ENCODE data around the gene CDY2B. TPM values are rescaled to one million over a fixed set of nuclear protein-coding genes. Genes with fewer than 3 reads are reported as not detected.
"Not testable (repeated sequence)": the region's sequence is repeated elsewhere in the genome, so short reads cannot be mapped to it uniquely, and the experiment has no call there.

The CDY2B gene
- not detected for total RNA-seq

DNA sequence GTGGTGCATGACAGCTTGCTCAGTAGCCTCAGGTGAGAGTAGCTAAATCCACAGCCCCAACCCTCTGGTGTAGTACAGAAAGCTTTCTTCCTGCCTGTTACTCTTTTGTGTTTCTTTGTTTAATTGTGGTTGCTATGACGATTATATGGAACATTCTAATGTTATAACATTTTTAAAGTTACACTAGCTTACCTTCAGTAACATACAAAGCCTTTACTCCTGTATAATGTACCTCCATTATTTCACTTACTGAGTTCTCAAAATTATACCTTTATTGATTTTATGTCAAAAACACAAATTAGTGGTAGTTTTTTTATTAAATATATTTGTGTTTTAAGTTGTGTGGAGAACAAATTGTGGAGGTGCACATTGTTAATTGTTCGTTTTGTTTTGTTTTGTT is at the start of gene CDY2B:
TSS of gene CDY2B (minus strand) at position 101 of the 400 bp plus-strand sequence. CDS start 328 bp downstream, outside the sequence.
- not testable (repeated sequence) for DNase-seq

DNA sequence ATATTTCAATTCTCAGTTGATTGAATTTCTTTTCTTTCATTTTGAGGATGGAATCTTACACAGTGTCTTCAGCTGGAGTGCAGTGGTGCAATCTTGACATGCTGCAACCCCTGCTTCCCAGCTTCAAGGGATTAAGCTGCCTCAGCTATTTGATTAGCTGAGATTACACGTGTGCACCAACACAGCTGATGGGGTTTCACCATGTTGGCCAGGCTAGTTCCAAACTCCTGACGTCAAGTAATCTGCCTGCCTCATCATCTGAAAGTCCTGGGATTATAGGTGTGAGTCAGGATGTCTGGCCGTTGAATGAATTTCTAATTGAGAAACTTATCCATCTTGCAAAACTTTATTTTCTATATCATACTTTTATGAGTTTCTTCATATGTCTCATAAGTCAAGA is 28.0 kb upstream of the CDY2B start:
- DNase-seq = not testable (repeated sequence)

GRCh38 chrY:17907351-17907750 is 27.3 kb upstream of the CDY2B start:
- not testable (repeated sequence) for DNase-seq

GRCh38 chrY:17881697-17882096 is 1.7 kb upstream of the CDY2B start:
- DNase-seq = not testable (repeated sequence)

GRCh38 chrY:17876767-17877166 is 3.3 kb downstream of the CDY2B start:
- not testable (repeated sequence) for DNase-seq

DNA sequence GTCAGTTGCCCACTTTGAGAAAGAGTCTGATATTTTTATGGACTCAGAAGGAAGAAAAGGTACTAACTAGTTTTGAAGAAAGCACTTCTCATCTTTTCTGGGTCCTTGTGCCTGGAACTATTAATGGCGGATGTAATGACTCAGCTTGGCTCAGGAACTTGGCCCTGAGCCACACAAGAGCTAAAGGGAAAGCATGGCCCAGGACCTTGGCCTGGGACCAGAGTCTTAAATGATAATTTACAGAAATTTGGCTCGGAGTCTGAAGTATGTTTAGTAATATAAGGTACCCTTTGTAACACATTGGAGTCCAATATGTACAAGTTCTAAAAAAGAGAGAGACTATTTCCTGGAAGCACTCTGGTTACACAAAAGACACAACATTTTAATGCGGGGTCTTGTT is 4.6 kb downstream of the CDY2B start:
- DNase-seq = not testable (repeated sequence)

DNA sequence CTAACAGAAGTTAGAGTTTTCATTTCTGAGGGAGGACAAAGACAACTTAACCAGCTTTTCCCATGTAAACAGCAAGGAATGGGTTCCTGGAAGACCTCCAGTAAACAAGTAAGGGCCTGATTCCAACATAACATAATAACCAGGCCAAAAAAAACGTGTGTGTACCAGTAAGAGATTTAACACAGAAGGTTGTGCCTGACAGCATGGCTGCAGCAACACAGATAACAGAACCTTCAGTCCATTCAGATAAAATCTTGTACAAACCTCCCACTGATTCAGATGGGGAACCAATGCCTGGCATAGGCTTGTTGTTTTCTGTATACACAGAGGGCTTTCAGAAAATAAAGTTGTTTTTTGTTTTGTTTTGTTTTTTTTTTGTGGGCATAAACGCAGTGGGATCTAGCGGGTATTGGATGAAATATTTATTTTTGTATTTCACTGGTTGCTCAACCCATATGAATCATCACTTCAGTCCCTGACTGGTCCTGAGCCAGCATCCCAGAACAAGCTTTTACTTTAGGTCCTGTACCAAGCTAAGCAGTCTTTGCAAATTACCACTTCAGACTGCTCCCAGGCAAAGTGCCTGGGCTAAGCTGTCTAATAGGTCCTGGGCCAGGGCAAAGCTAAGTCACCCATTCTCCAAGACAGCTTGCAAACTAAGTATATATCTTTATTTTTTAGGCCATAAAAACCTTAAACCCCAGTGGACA is 8.7 kb downstream of the CDY2B start:
- not testable (repeated sequence) for DNase-seq

- DNase-seq = not testable (repeated sequence)
Observed at GRCh38 chrY:17870737-17871136, 9.3 kb downstream of the CDY2B start.

- not testable (repeated sequence) for DNase-seq
Observed at GRCh38 chrY:17867850-17868249, 12.2 kb downstream of the CDY2B start.

GRCh38 chrY:17860634-17861033 is 19.4 kb downstream of the CDY2B start:
- not testable (repeated sequence) for DNase-seq

- DNase-seq = not testable (repeated sequence)
Observed at GRCh38 chrY:17856963-17857848, 22.8 kb downstream of the CDY2B start.

DNA sequence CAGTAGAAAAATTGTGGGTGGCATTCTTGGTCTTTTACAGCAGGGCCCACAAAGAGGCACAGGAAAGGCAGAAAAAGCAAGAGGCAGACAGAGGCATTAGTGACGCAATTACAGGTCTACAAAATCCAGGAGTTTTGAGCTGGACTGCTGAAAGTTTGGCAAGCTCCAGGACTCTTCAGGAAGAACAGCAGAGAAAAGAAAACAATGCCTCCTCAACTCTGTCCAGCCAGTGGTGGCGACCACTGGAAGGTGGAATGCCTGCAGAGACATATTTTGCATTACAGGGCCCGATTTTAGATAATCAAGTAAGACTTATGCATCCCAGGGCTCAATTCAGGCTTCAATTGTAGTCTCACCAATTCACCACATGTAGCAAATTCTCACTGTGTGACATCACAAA is 23.5 kb downstream of the CDY2B start:
- not testable (repeated sequence) for DNase-seq

GRCh38 chrY:17849131-17849530 is 30.9 kb downstream of the CDY2B start:
- not testable (repeated sequence) for DNase-seq

GRCh38 chrY:17832149-17832548 is 47.9 kb downstream of the CDY2B start:
- DNase-seq = not testable (repeated sequence)

Other genes starting within 250 kb of the CDY2B start
- not detected for gene CDY2A, start 145.6 kb upstream of the CDY2B start, total RNA-seq

All from tongue (tissue), 2 donors.